ENCODE data around the gene TAB2. TPM values are rescaled to one million over a fixed set of nuclear protein-coding genes. Genes with fewer than 3 reads are reported as not detected.

TAB2 gene
- total RNA-seq, 2 experiments from 2014 or later, result 121 to 123 TPM

- intact Hi-C loops (cut with DNase I, micrococcal nuclease), result no loop called here
- ATAC-seq (ENCODE audit: poor library complexity), result no peak
- Histone ChIP-seq H3K27me3 (ENCODE audit: control insufficient read depth in 1 of 2, insufficient read depth in 2 of 2, low read length in 2 of 2) (no peaks in the 10 kb centered on the region), H3K27ac (ENCODE audit: low read depth in 1 of 2, low read length in 2 of 2) (no peak overlapping the region), H3K4me1 (ENCODE audit: insufficient read depth, low read length) (peaks cover 9% of the 10 kb centered on the region), H3K4me3 (ENCODE audit: low read length) (no peak overlapping the region), H3K9me3 (ENCODE audit: control insufficient read depth in 1 of 2, insufficient read depth in 1 of 2, low read length in 2 of 2) (no peaks in the 10 kb centered on the region), H3K36me3 (ENCODE audit: insufficient read depth, low read length) (peaks cover 86% of the 10 kb centered on the region)
- CTCF ChIA-PET, result no interaction called here
- no peak for TF ChIP-seq CTCF (IDR thresholded peaks at IDR 0.05)
- H3K4me1 Mint-ChIP-seq (ENCODE audit: low read depth), result peaks cover 6% of the 10 kb centered on the region
- DNase-seq, result no peak
- no peak overlapping the region for H3K27ac Mint-ChIP-seq
- no peak overlapping the region for H3K4me3 Mint-ChIP-seq
- H3K36me3 Mint-ChIP-seq (ENCODE audit: low read depth), result peaks cover 73% of the 10 kb centered on the region
- POLR2A ChIA-PET, result no interaction called here
- no peaks in the 10 kb centered on the region for H3K27me3 Mint-ChIP-seq
- H3K9me3 Mint-ChIP-seq, result no peaks in the 10 kb centered on the region
These were observed 139.9 kb downstream of the TAB2 start for GRCh38 chr6:149457316-149457884.

- Histone ChIP-seq H3K27ac (ENCODE audit: low read depth in 1 of 2, low read length in 2 of 2) (no peak overlapping the region), H3K36me3 (ENCODE audit: insufficient read depth, low read length) (peaks cover 86% of the 10 kb centered on the region), H3K4me3 (ENCODE audit: low read length) (no peak overlapping the region), H3K9me3 (ENCODE audit: control insufficient read depth in 1 of 2, insufficient read depth in 1 of 2, low read length in 2 of 2) (no peaks in the 10 kb centered on the region), H3K27me3 (ENCODE audit: control insufficient read depth in 1 of 2, insufficient read depth in 2 of 2, low read length in 2 of 2) (no peaks in the 10 kb centered on the region), H3K4me1 (ENCODE audit: insufficient read depth, low read length) (peaks cover 9% of the 10 kb centered on the region)
- no peak overlapping the region for H3K4me3 Mint-ChIP-seq
- H3K27ac Mint-ChIP-seq, result no peak overlapping the region
- H3K4me1 Mint-ChIP-seq (ENCODE audit: low read depth), result peaks cover 6% of the 10 kb centered on the region
- TF ChIP-seq CTCF (IDR thresholded peaks at IDR 0.05), result no peak
- DNase-seq, result no peak
- peaks cover 81% of the 10 kb centered on the region for H3K36me3 Mint-ChIP-seq (ENCODE audit: low read depth)
- CTCF ChIA-PET, result no interaction called here
- no peaks in the 10 kb centered on the region for H3K9me3 Mint-ChIP-seq
- intact Hi-C loops (cut with DNase I, micrococcal nuclease), result no loop called here
- H3K27me3 Mint-ChIP-seq, result no peaks in the 10 kb centered on the region
- ATAC-seq (ENCODE audit: poor library complexity), result no peak
- POLR2A ChIA-PET, result no interaction called here
These were observed 140.7 kb downstream of the TAB2 start for GRCh38 chr6:149458196-149458595.

- Mint-ChIP-seq H3K27ac (no peak overlapping the region), H3K27me3 (no peaks in the 10 kb centered on the region), H3K36me3 (ENCODE audit: low read depth) (peaks cover 82% of the 10 kb centered on the region), H3K9me3 (no peaks in the 10 kb centered on the region), H3K4me1 (ENCODE audit: low read depth) (peaks cover 9% of the 10 kb centered on the region), H3K4me3 (no peak overlapping the region)
- no peaks in the 10 kb centered on the region for H3K9me3 ChIP-seq (ENCODE audit: control insufficient read depth in 1 of 2, insufficient read depth in 1 of 2, low read length in 2 of 2)
- no peak overlapping the region for H3K27ac ChIP-seq (ENCODE audit: low read depth in 1 of 2, low read length in 2 of 2)
- intact Hi-C loops (cut with DNase I, micrococcal nuclease), result no loop called here
- H3K36me3 ChIP-seq (ENCODE audit: insufficient read depth, low read length), result peaks cover 85% of the 10 kb centered on the region
- ChIA-PET POLR2A (interaction anchor here (1.2 kb wide), 1 partner anchor 15 kb away, joined by 3 read pairs; no protein-coding TSS in a partner anchor), CTCF (no interaction called here)
- TF ChIP-seq CTCF (IDR thresholded peaks at IDR 0.05), result no peak
- ATAC-seq (ENCODE audit: poor library complexity) (no peak), DNase-seq (no peak)
- H3K4me3 ChIP-seq (ENCODE audit: low read length), result no peak overlapping the region
- H3K27me3 ChIP-seq (ENCODE audit: control insufficient read depth in 1 of 2, insufficient read depth in 2 of 2, low read length in 2 of 2), result no peaks in the 10 kb centered on the region
- peaks cover 9% of the 10 kb centered on the region for H3K4me1 ChIP-seq (ENCODE audit: insufficient read depth, low read length)
These were observed 141.3 kb downstream of the TAB2 start for GRCh38 chr6:149458806-149459205.

Measured in CD4-positive, alpha-beta T cell (primary cell).